ENCODE measurements around the gene FHOD3. TPM values are rescaled to one million over a fixed set of nuclear protein-coding genes. Genes with fewer than 3 reads are reported as not detected.

The FHOD3 gene
- total and polyA plus RNA-seq, 2 donors (not counting 1 experiment from before 2014, with no cell fraction given): not detected

- Mint-ChIP-seq H3K27ac (no peak overlapping the region), H3K27me3 (peaks cover 36% of the 10 kb centered on the region), H3K4me3 (no peak overlapping the region), H3K9me3 (ENCODE audit: insufficient read depth) (no peaks in the 10 kb centered on the region), H3K4me1 (peaks cover 2% of the 10 kb centered on the region)
- no peaks in the 10 kb centered on the region for H3K4me1 ChIP-seq (ENCODE audit: control insufficient read depth in 2 of 2, insufficient read depth in 2 of 2, low read length in 2 of 2)
- no peaks in the 10 kb centered on the region for H4K20me1 ChIP-seq (ENCODE audit: control insufficient read depth, insufficient read depth, low read length, poor library complexity, severe bottlenecking)
- no peak for ATAC-seq (ENCODE audit: low read depth)
- H3K27me3 ChIP-seq (replicated peaks in 1 of 4; ENCODE audit: control extremely low read depth in 1 of 4, control insufficient read depth in 3 of 4, insufficient read depth in 4 of 4, low read length in 3 of 4): peaks cover 0 to 11% (median 9%) of the 10 kb centered on the region in 4 experiments
- no peak overlapping the region for H3K4me3 ChIP-seq (ENCODE audit: control extremely low read depth in 1 of 5, extremely low read depth in 1 of 5, insufficient read depth in 1 of 5, low read depth in 2 of 5, low read length in 4 of 5)
- CTCF ChIA-PET: interaction anchor here (5.9 to 12.9 kb wide), 3 partner anchors 186 to 527 kb away, joined by 68 to 213 read pairs (median 175); no protein-coding TSS in a partner anchor
- no peaks in the 10 kb centered on the region for H3K9me3 ChIP-seq (ENCODE audit: control extremely low read depth in 1 of 3, control insufficient read depth in 2 of 3, insufficient read depth in 1 of 3, low read length in 2 of 3)
- no peak overlapping the region for H2AFZ ChIP-seq (ENCODE audit: insufficient read depth, low read depth, low read length, poor library complexity, severe bottlenecking)
- H3K79me2 ChIP-seq (ENCODE audit: control insufficient read depth, insufficient read depth, low read length): no peaks in the 10 kb centered on the region
- no peaks in the 10 kb centered on the region for H3K36me3 ChIP-seq (replicated peaks in 1 of 2; ENCODE audit: control extremely low read depth in 1 of 2, control insufficient read depth in 1 of 2, extremely low read depth in 1 of 2, insufficient read depth in 2 of 2, low read length in 1 of 2)
- H3K4me2 ChIP-seq (replicated peaks; ENCODE audit: low read depth, low read length, poor library complexity, severe bottlenecking): no peak overlapping the region
- 36% methylated on average over 1 of the region's 3 CpGs for WGBS (ENCODE audit: insufficient coverage)
- no peak for DNase-seq
- TF ChIP-seq CTCF (IDR thresholded peaks at IDR 0.05) (no peak), EZH2 (IDR thresholded peaks at IDR 0.05; ENCODE audit: borderline replicate concordance, insufficient read depth, low read depth, low read length, poor library complexity, severe bottlenecking) (no peak)
- intact Hi-C loops (cut with micrococcal nuclease): no loop called here
- H3K9ac ChIP-seq (ENCODE audit: low read length): no peak overlapping the region
- POLR2A ChIA-PET: no interaction called here
- no peak overlapping the region for H3K27ac ChIP-seq (ENCODE audit: low read length in 2 of 2)
Measured at GRCh38 chr18:36281936-36282335, 15.6 kb upstream of the FHOD3 start.

GRCh38 chr18:36283448-36283847 lies 14.1 kb upstream of the FHOD3 start:
- TF ChIP-seq EZH2 (IDR thresholded peaks at IDR 0.05; ENCODE audit: borderline replicate concordance, insufficient read depth, low read depth, low read length, poor library complexity, severe bottlenecking) (no peak), CTCF (IDR thresholded peaks at IDR 0.05) (no peak)
- Mint-ChIP-seq H3K27ac (no peak overlapping the region), H3K27me3 (peaks cover 44% of the 10 kb centered on the region), H3K4me3 (no peak overlapping the region), H3K4me1 (peaks cover 2% of the 10 kb centered on the region), H3K9me3 (ENCODE audit: insufficient read depth) (no peaks in the 10 kb centered on the region)
- DNase-seq (no peak), ATAC-seq (ENCODE audit: low read depth) (no peak)
- WGBS (ENCODE audit: insufficient coverage): 80% methylated on average over 6 of the region's 6 CpGs
- no peaks in the 10 kb centered on the region for H3K79me2 ChIP-seq (ENCODE audit: control insufficient read depth, insufficient read depth, low read length)
- no peak overlapping the region for H3K9ac ChIP-seq (ENCODE audit: low read length)
- H3K4me2 ChIP-seq (replicated peaks; ENCODE audit: low read depth, low read length, poor library complexity, severe bottlenecking): no peak overlapping the region
- intact Hi-C loops (cut with micrococcal nuclease): no loop called here
- no peaks in the 10 kb centered on the region for H3K9me3 ChIP-seq (ENCODE audit: control extremely low read depth in 1 of 3, control insufficient read depth in 2 of 3, insufficient read depth in 1 of 3, low read length in 2 of 3)
- ChIA-PET CTCF (interaction anchor here (0.6 to 12.9 kb wide), 21 partner anchors 8 to 875 kb away, joined by 3 to 213 read pairs (median 3); no protein-coding TSS in a partner anchor), POLR2A (no interaction called here)
- H3K27ac ChIP-seq (ENCODE audit: low read length in 2 of 2): no peak overlapping the region
- H3K4me1 ChIP-seq (ENCODE audit: control insufficient read depth in 2 of 2, insufficient read depth in 2 of 2, low read length in 2 of 2): no peaks in the 10 kb centered on the region
- H3K27me3 ChIP-seq (replicated peaks in 1 of 4; ENCODE audit: control extremely low read depth in 1 of 4, control insufficient read depth in 3 of 4, insufficient read depth in 4 of 4, low read length in 3 of 4): peaks cover 0 to 13% (median 8%) of the 10 kb centered on the region in 4 experiments
- H3K4me3 ChIP-seq (ENCODE audit: control extremely low read depth in 1 of 5, extremely low read depth in 1 of 5, insufficient read depth in 1 of 5, low read depth in 2 of 5, low read length in 4 of 5): no peak overlapping the region
- H2AFZ ChIP-seq (ENCODE audit: insufficient read depth, low read depth, low read length, poor library complexity, severe bottlenecking): no peak overlapping the region
- H3K36me3 ChIP-seq (replicated peaks in 1 of 2; ENCODE audit: control extremely low read depth in 1 of 2, control insufficient read depth in 1 of 2, extremely low read depth in 1 of 2, insufficient read depth in 2 of 2, low read length in 1 of 2): no peaks in the 10 kb centered on the region
- no peaks in the 10 kb centered on the region for H4K20me1 ChIP-seq (ENCODE audit: control insufficient read depth, insufficient read depth, low read length, poor library complexity, severe bottlenecking)

Data from B cell (primary cell).